ACHN (cell line): ENCODE measurements around the gene NUBP1.
"Not testable (repeated sequence)": the region's sequence is repeated elsewhere in the genome, so short reads cannot be mapped to it uniquely, and the experiment has no call there.

Experiments used
- DNase-seq: peaks from one replicate; pipeline ENCODE4 v3.0.0-alpha.2; 2015
- in situ Hi-C: cut with HindIII; loops from 2 replicates; pipeline ENCODE4 v1.10.0; 2017; ENCODE audit warnings: low sequenced_read_pairs, low pct_ligation_motif_present, low pct_unique_long_range_greater_than_20kb

NUBP1 gene

GRCh38 chr16:10779908-10780307 lies 36.3 kb downstream of the NUBP1 start:
- in situ Hi-C loops, DNase-seq: not testable (repeated sequence)

DNA sequence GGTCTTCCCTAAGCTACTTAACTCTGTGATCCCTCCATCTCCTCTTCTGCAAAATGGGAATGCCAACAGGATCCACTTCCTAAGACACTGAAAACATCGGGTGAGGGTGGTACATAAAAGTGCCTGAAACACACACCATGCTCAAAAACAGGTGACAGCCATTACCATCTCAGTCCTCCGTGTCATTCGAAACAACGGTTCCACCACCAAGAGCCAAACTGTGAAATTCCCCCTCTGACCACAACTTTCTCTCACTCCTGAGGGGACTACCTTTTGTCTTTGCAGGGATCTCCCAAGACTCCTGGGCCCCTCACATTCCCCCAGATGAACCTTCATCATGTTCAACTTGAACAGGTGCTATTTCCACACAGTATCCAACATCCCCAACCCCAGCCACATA lies 37.0 kb downstream of the NUBP1 start:
- no peak for DNase-seq
- in situ Hi-C loops, result no loop called here

- in situ Hi-C loops, result no loop called here
- DNase-seq, result no peak
Measured at GRCh38 chr16:10782628-10783027, 39.0 kb downstream of the NUBP1 start.

GRCh38 chr16:10787304-10787703 lies 43.7 kb downstream of the NUBP1 start:
- in situ Hi-C loops, result no loop called here
- no peak for DNase-seq

DNA sequence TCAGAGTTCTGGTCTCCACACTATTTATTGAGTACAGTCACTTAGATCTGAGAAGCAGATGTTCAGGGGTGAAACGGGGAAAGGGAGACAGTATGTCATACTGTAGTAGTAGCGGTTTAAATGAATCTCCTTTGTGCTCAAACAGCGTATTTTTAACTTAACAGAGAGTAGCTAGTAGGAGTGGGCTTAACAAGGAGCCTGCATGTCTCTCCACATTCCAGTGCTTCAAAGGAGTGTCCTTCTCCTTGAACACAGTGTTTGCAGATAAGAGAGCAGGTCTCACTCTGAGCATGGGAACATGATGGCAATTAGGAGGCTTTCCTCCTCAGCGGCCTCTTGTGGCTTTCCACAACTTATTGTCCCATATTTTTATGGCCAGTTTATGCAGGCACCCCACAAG lies 45.0 kb downstream of the NUBP1 start:
- DNase-seq, in situ Hi-C loops: not testable (repeated sequence)

DNA sequence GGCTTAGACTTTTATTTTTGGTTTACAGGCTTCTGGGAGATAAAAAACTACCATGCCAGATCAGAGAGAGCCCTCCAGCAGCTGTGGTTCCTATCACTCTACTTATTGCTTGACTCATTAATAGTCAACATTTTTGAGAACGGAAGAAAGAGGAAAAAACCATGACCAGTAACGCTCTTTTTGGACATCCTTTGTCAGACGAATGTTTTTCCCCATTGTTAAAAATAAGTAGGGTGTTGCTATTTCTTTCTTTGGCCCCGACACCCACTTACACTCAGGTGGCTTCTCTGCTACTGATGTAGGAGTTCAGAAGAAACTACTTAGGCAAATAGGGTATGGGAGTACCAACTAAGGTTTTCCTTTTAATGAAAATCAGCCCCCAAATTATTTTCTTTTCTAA lies 47.4 kb downstream of the NUBP1 start:
- in situ Hi-C loops, result no loop called here

GRCh38 chr16:10799736-10800135 lies 56.1 kb downstream of the NUBP1 start:
- in situ Hi-C loops, result no loop called here

More for the DNA sequence above, 47.4 kb downstream of the NUBP1 start:
- no peak for DNase-seq

GRCh38 chr16:10805334-10805733 lies 61.7 kb downstream of the NUBP1 start:
- DNase-seq, result no peak
- in situ Hi-C loops, result no loop called here

More at GRCh38 chr16:10799736-10800135, 56.1 kb downstream of the NUBP1 start:
- DNase-seq, result no peak

- in situ Hi-C loops, result no loop called here
- DNase-seq, result no peak
Measured at GRCh38 chr16:10806698-10807097, 63.1 kb downstream of the NUBP1 start.

DNA sequence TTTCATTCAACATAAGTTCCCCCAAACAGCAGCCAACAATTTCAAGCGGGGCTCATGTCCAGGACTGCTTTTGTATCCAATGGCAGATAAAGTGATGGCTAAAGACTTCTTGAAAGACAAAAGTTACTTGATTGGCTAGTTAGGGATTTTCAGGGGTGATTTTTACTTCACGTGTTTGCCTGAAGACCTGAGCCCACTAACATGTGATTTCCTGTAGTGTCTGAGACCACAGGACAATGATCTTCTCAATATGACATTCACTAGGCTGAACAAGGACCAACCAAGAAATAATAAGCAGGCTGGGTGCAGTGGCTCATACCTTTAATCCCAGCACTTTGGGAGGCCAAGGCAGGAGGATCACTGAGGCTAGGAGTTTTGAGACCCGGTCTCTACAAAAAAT lies 64.6 kb downstream of the NUBP1 start:
- in situ Hi-C loops, result no loop called here
- no peak for DNase-seq

DNA sequence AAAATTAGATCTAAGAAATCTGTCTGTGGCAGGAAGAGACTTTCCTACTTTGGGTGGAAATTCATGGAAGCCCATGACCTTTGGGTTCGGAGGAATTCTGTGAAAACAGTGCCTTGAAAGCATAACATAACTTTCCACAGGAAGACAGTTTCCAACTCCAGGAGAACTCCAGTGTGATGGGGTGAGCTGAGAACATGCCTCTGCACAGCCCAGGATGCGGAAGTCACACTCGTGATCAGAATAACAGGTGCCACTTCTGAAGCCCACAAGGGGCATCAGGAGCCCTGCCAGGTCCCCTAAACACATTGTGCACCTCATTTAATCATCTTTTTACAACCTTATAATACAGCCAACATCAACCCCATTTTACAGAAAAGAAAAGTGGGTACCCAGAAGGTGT lies 65.2 kb downstream of the NUBP1 start:
- DNase-seq, result no peak
- in situ Hi-C loops, result no loop called here

- in situ Hi-C loops, result no loop called here
Measured at GRCh38 chr16:10809706-10810105, 66.1 kb downstream of the NUBP1 start.

DNA sequence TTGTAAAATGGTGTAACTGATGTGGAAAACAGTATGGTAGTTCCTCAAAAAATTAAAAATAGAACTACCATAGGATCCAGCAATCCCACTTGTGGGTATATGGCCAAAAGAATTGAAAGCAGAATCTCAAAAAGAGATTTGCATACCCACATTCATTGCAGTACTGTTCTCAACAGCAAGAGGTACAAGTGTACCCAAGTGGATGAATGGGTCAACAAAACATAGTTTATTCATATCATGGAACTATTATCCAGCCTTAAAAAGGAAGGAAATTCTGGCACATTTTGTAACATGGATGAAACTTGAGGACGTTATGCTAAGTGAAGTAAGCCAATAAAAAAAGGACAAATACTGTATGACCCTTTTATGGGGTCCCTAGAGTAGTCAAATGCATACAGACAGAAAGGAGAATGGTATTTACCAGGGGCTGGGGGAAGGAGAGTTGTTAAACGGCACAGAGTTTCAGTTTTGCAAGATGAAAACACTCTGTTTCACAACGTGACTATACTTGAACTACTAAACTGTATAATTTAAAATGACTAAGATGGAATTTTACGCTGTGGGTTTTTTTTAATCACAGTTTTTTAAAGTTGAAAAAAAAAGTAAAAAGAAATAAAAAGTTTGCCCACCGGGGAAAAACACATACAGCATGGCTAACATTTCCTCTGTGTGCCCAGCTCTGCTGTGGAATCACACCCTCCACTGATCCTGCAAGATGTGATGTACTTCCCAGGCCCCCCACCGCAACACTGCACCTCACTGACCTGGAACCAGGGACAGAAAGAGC lies 68.9 kb downstream of the NUBP1 start:
- no peak for DNase-seq
- in situ Hi-C loops, result no loop called here

More at GRCh38 chr16:10809706-10810105, 66.1 kb downstream of the NUBP1 start:
- DNase-seq, result no peak

- in situ Hi-C loops, result no loop called here
- DNase-seq, result no peak
Measured at GRCh38 chr16:10813099-10813455, 69.4 kb downstream of the NUBP1 start.

DNA sequence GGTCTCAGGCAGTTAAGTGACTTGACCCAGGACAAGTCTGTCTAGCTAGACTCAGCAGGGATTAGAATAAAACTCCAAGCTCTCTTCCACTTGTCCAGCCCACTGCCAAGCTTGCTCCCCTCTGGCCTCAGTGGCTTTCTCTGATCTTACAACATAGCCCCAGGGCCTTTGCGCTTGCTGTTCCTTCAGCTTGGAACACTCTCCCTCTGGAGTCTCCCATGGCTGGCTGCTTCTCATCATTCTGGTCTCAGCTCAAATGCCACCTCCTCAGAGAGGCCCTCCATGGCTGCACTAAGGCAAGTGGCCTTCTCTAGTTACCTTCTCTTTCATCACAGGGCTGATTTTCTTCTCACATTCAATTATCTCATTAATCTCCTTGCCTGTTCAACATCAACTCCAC lies 73.9 kb downstream of the NUBP1 start:
- no peak for DNase-seq
- in situ Hi-C loops, result no loop called here

DNA sequence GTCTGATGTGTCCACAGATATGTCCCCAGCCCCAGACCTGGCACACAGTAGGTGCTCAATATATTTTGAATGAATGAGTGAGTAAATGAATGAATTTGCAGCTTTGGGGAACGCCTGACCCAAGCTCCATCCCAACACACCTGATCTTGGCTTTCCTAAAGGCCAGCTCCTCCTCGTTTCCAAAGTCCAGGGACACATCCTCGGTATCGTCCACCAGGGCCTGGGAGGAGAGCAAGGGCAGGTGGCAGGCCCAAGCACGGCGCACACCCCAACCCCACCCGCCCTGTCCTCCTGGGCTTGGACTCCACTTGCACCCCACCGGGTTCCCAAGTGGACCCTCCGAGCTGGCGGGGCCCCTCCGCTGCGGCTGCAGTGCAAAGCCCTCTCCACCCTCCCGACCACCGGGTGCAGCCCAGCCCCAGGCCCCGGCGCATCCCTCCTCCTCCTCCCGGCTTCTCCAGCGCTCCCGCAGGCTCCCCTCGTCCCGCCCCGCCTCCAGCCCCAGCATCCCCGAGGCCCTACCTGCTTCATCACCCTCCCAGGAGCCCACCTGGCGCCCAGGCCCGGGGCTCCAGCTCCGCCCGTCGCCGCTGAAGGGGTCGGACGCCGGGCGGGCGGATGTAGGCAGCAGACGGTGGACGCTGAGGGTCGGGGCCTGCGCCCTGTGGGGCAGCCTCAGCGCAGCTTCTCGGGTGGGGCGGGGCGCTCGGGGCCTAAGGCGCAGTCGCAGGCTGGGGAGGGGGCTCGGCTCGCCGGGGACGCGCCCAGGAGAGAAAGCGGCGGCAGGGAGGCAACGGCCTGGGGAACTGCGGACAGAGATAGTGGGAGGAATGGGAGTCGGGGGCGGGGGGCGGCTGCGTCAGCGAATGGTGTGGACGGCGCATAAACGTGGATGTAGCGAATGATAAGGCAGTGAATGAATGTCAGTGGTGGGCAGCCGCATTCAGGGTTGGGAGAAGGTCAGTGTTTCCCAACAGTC lies 74.6 kb downstream of the NUBP1 start, which contains the start of gene TVP23A:
TSS of gene TVP23A (minus strand) at position 832 of the 979 bp plus-strand sequence. CDS start at position 531, 301 bp downstream.
- in situ Hi-C loops, result no loop called here
- no peak for DNase-seq
